GM10847 (cell line): ENCODE data around the gene MTHFD2.

ENCODE experiments used
- POLR2A ChIP-seq: IDR thresholded peaks from 2 replicates; pipeline ENCODE4 v1.6.1; 2011; ENCODE audit not compliant: insufficient read length; ENCODE audit errors: extremely low read depth

The MTHFD2 gene

DNA sequence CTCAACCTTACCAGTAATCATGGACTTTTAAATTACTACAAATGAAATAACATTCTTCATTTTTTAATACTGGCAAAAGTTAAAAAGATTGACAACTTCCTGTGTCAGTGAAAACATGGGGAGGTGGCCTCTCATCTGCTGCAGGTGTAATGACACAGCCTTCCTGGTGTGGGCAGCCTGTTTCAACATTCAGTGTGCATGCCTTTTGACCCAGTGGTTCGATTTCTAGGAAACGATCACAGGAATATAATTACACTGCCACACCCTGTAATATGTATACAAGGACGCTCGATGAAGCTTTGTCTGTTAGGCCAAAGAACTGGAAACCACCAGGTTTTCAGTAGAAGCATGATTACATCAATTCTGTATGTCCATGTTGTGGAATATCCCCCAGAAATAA, 68.7 kb downstream of the MTHFD2 start:
- no peak for TF ChIP-seq POLR2A
